Gastrocnemius medialis (tissue), 4 donors: ENCODE results near the gene DYSF. TPM values are rescaled to one million over a fixed set of nuclear protein-coding genes. Genes with fewer than 3 reads are reported as not detected.

Experiments
- ATAC-seq, 2 donors: fragments of 150-250 bp; one replicate each; pipeline ENCODE4 v1.9.1; 2016
- DNase-seq, 2 donors: peaks; one replicate each; pipeline ENCODE4 v3.0.0-alpha.2; 2019
- H3K27ac ChIP-seq, 4 donors: fragments of 200-600 bp; sonication (generic); 1 replicate in 1 of 4; 2 replicates in 3 of 4; pipeline ENCODE4 v1.5.1; 2016 to 2018; ENCODE audit warnings: mild to moderate bottlenecking in 2 of 4, moderate library complexity in 1 of 4
- H3K27me3 ChIP-seq, 3 donors: fragments of 200-600 bp; sonication (generic) in 2 of 3; 1 replicate in 1 of 3; 2 replicates in 2 of 3; pipeline versions ENCODE4 v1.5.1 to v1.6.0; 2016 to 2019; ENCODE audit warnings: mild to moderate bottlenecking in 1 of 3, moderate library complexity in 1 of 3
- H3K36me3 ChIP-seq, 2 donors: fragments of 200-600 bp; sonication (generic) in 1 of 2; one replicate each; pipeline ENCODE4 v1.5.1; 2017 to 2018
- H3K4me1 ChIP-seq, 2 donors: fragments of 200-600 bp; sonication (generic) in 1 of 2; one replicate each; pipeline ENCODE4 v1.5.1; 2016 to 2017; ENCODE audit warnings: mild to moderate bottlenecking in 2 of 2
- H3K4me3 ChIP-seq, 4 donors: fragments of 200-600 bp; sonication (generic) in 3 of 4; 1 replicate in 1 of 4; 2 replicates in 3 of 4; pipeline ENCODE4 v1.5.1; 2016 to 2019; ENCODE audit warnings: mild to moderate bottlenecking in 2 of 4
- H3K9me3 ChIP-seq, 3 donors: fragments of 200-600 bp; sonication (generic) in 2 of 3; 1 replicate in 1 of 3; 2 replicates in 2 of 3; pipeline ENCODE4 v1.5.1; 2016 to 2019
- POLR2A ChIP-seq, 2 donors: fragments of 450-650 bp; IDR thresholded peaks; one replicate each; pipeline ENCODE4 v1.6.1; 2017; ENCODE audit warnings: antibody characterized with exemption in 2 of 2, mild to moderate bottlenecking in 2 of 2, moderate library complexity in 2 of 2
- in situ Hi-C, 4 donors: fragments of 200-750 bp; cut with MboI; loops; one replicate each; pipeline versions ENCODE4 v1.15.0 to v1.8.0; 2017; ENCODE audit warnings: low sequenced_read_pairs in 4 of 4
- intact Hi-C: fragments of 100-400 bp; cut with DNase I; formaldehyde crosslinking; loops from one replicate; pipeline ENCODE4 v1.15.1; 2023; ENCODE audit warnings: low total_unique reads
- total RNA-seq, 4 donors: library from RNA; depleted of rRNA; stranded (reverse); fragments of >200 nt; gene quantifications; one replicate each; pipeline versions ENCODE4 v1.1.0 to v1.2.3, GENCODE V29; 2016
- TF ChIP-seq, protein P1 (sequence below), 5 experiments: fragments of 450-650 bp in 3 of 5; fragments of 200-600 bp in 2 of 5; sonication (generic) in 2 of 5; IDR thresholded peaks in 4 of 5; conservative IDR thresholded peaks in 1 of 5; 1 replicate in 4 of 5; 2 replicates in 1 of 5; pipeline ENCODE4 v1.5.1; 2016 to 2019; ENCODE audit warnings: antibody characterized with exemption in 5 of 5, mild to moderate bottlenecking in 3 of 5, moderate library complexity in 3 of 5

The DYSF gene
- total RNA-seq, 4 donors from 2014 or later = 40.7 to 267 (median 153) TPM

DNA sequence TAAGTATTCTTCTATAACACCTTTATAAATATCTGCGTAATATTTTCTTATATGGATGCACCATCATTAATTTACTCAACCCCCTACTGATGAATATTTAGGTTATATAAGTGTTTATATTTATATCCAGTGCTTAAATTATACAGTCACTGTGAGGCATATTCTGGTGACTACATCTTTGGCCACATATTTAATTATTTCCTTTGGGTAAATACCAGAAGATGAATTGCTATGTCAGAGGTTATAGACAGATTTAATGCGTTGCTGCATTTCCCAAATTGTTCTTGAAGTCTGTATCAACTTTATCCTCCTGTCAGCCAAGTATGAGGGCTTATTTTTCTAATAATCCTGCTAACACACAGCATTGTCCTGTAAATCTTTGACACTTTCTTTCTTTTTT is 18.7 kb downstream of the DYSF start:
- TF ChIP-seq, protein P1, sequence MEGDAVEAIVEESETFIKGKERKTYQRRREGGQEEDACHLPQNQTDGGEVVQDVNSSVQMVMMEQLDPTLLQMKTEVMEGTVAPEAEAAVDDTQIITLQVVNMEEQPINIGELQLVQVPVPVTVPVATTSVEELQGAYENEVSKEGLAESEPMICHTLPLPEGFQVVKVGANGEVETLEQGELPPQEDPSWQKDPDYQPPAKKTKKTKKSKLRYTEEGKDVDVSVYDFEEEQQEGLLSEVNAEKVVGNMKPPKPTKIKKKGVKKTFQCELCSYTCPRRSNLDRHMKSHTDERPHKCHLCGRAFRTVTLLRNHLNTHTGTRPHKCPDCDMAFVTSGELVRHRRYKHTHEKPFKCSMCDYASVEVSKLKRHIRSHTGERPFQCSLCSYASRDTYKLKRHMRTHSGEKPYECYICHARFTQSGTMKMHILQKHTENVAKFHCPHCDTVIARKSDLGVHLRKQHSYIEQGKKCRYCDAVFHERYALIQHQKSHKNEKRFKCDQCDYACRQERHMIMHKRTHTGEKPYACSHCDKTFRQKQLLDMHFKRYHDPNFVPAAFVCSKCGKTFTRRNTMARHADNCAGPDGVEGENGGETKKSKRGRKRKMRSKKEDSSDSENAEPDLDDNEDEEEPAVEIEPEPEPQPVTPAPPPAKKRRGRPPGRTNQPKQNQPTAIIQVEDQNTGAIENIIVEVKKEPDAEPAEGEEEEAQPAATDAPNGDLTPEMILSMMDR (IDR thresholded peaks at IDR 0.05 in 4 of 5, conservative IDR thresholded peaks at IDR 0.05 in 1 of 5) = no peak
- no peak for TF ChIP-seq POLR2A (IDR thresholded peaks at IDR 0.05)
- H3K27ac ChIP-seq = peak overlapping the region; percentile 0 to 99 (median 82)
- no peak overlapping the region for H3K4me3 ChIP-seq
- peaks cover 73 to 84% of the 10 kb centered on the region in 2 donors for H3K4me1 ChIP-seq
- in situ Hi-C loops = no loop called here
- no peaks in the 10 kb centered on the region for H3K9me3 ChIP-seq
- DNase-seq (no peak), ATAC-seq (no peak)
- intact Hi-C loops = no loop called here
- H3K36me3 ChIP-seq = peaks cover 0 to 4% of the 10 kb centered on the region in 2 donors
- no peaks in the 10 kb centered on the region for H3K27me3 ChIP-seq

DNA sequence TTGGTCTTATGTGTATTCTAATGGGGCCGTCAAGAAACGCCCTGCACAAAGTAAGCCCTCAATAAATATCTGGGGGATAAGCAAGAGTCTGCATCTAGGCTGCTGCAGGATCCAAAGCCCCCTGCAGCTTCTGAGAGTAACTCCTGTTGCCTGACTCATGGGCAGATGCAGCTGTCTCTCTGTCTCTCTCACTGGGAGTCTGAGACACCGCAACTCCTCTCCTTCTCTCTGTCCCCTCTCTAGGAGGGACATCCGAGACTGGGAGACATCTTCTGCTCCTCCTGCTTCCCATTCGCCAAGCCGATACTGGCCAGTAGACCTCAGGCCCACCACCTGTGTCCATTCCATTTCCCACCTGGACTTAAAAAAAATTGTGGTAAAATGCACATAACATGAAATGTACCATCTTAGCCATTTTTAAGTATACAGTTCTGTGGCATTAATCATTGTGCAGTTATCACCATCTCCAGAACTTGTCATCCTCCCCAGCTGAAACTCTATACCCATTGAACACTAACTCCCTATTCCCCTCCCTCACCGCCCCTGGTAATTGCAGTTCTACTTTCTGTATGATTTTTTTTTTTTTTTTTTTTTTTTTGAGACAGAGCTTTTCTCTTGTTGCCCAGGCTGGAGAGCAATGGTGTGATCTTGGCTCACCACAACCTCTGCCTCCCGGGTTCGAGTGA is 20.1 kb downstream of the DYSF start:
- H3K9me3 ChIP-seq = no peaks in the 10 kb centered on the region
- peak overlapping the region; percentile 67 to 99 (median 82) for H3K27ac ChIP-seq
- ATAC-seq (peak in 1 of 2 donors; percentile 38), DNase-seq (no peak)
- intact Hi-C loops (no loop called here), in situ Hi-C loops (no loop called here)
- H3K27me3 ChIP-seq = no peaks in the 10 kb centered on the region
- H3K4me3 ChIP-seq = no peak overlapping the region
- peaks cover 0 to 4% of the 10 kb centered on the region in 2 donors for H3K36me3 ChIP-seq
- H3K4me1 ChIP-seq = peaks cover 73 to 76% of the 10 kb centered on the region in 2 donors
- TF ChIP-seq, protein P1 (IDR thresholded peaks at IDR 0.05 in 4 of 5, conservative IDR thresholded peaks at IDR 0.05 in 1 of 5) = no peak
- no peak for TF ChIP-seq POLR2A (IDR thresholded peaks at IDR 0.05)

DNA sequence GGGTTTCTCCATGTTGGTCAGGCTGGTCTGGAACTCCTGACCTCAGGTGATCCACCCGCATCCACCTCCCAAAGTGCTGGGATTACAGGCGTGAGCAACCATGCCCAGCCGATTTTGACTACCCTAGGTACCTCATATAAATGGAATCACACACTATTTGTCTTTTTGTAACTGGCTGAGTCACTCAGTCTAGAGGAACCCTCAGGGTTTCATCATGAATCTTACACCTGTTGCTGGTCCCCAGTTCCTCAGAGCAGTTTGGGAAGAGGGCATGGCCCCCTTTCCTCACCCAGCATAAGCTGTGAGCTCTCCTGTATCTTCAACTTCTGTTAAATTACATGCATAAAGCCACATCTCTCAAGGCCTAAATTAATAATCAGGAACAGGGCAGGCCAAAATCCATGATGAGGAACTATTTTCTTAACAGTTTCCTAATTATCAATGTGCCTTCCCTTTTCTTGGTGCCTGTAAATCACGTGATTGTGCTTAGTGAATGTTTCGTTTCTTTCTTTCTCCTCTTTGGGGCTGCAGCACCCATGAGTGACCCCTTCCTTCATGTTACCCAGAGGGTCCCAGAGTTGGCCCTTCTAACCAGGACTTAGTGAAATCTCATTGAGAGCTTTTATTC is 20.9 kb downstream of the DYSF start:
- peak overlapping the region; percentile 67 to 99 (median 82) for H3K27ac ChIP-seq
- TF ChIP-seq, protein P1 (IDR thresholded peaks at IDR 0.05 in 4 of 5, conservative IDR thresholded peaks at IDR 0.05 in 1 of 5) = no peak
- TF ChIP-seq POLR2A (IDR thresholded peaks at IDR 0.05) = no peak
- no peaks in the 10 kb centered on the region for H3K9me3 ChIP-seq
- no peak for ATAC-seq
- in situ Hi-C loops (no loop called here), intact Hi-C loops (no loop called here)
- H3K27me3 ChIP-seq = no peaks in the 10 kb centered on the region
- peaks cover 0 to 4% of the 10 kb centered on the region in 2 donors for H3K36me3 ChIP-seq
- H3K4me1 ChIP-seq = peaks cover 66 to 69% of the 10 kb centered on the region in 2 donors
- no peak overlapping the region for H3K4me3 ChIP-seq
- DNase-seq = no peak

DNA sequence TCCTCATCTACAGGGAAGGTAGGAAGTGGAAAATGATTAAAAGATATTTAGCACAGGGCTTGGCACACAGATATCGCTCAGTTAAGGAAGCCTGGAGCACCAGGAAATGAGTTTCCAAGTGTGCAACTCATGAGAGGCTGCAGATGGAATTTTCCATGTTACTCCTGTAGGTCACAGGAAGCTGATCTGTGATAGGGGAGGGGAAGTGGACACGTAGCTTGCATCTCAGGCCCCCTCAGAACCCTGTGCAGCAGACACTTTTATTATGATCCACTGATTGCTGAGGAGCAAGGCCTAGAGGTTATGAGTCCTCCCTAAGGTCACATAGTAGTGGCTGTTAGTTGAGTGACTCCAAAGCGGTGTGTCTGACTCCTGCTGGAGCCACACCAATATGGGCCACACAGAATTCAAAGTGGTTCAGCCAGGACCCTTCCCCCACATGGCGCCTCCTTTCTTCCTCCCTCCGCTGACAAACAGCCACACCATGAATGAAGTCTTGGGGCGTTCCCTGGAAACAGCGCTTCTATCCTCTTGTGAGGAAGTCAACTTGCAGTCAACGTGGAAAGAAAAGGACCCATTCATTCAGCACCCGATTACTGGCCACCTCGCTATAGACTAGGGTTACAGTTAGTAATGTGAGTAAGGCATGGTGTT is 21.5 kb downstream of the DYSF start:
- peaks cover 61 to 68% of the 10 kb centered on the region in 2 donors for H3K4me1 ChIP-seq
- no peak overlapping the region for H3K4me3 ChIP-seq
- H3K27me3 ChIP-seq = no peaks in the 10 kb centered on the region
- no peak for TF ChIP-seq POLR2A (IDR thresholded peaks at IDR 0.05)
- TF ChIP-seq, protein P1 (IDR thresholded peaks at IDR 0.05 in 4 of 5, conservative IDR thresholded peaks at IDR 0.05 in 1 of 5) = no peak
- ATAC-seq (peak; percentile 18), DNase-seq (no peak)
- in situ Hi-C loops = no loop called here
- peak overlapping the region; percentile 67 to 99 (median 82) for H3K27ac ChIP-seq
- intact Hi-C loops = no loop called here
- H3K9me3 ChIP-seq = no peaks in the 10 kb centered on the region
- H3K36me3 ChIP-seq = peaks cover 0 to 4% of the 10 kb centered on the region in 2 donors
